Hematopoietic multipotent progenitor cell (in vitro differentiated cells): Measurements from ENCODE around the gene YLPM1. TPM values are rescaled to one million over a fixed set of nuclear protein-coding genes. Genes with fewer than 3 reads are reported as not detected.
A peak's percentile ranks its signal among the peaks of the same experiment; 100 is the strongest.

Experiments
- DNase-seq, 3 donors: peaks; one replicate each; pipeline ENCODE4 v3.0.0-alpha.2; 2011 to 2015; ENCODE audit warnings: low read depth in 2 of 3, low spot score in 2 of 3
- total RNA-seq: library from RNA; depleted of rRNA; stranded (reverse); fragments of >200 nt; gene quantifications from one replicate; pipeline ENCODE4 v1.2.3, GENCODE V29; 2012

YLPM1 gene
- total RNA-seq, 1 donor: 21.3 TPM

GRCh38 chr14:74836251-74836960, 73.3 kb downstream of the YLPM1 start:
- DNase-seq: peak in 1 of 3 donors; percentile 41

DNA sequence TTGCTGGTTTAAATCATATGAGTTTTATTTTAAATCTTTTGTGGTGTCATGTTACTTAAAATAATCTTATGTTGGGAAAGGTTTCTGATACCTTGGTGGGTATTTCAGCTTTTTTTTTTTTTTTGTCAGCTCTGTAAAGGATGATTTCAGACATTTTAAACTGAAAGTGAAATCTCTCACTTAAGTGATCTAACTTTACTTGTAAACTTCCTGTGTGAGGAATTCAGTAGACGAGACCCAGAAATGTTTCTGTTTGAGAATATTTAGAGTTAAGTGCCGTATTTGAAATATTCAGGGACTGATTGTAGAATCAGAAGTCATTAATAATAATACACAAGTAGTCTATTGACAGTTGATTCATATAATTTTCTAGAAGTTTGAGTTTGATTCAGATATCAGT, 75.0 kb downstream of the YLPM1 start:
- peak in 1 of 3 donors; percentile 36 for DNase-seq

GRCh38 chr14:74840603-74841030, 77.5 kb downstream of the YLPM1 start:
- no peak for DNase-seq

DNA sequence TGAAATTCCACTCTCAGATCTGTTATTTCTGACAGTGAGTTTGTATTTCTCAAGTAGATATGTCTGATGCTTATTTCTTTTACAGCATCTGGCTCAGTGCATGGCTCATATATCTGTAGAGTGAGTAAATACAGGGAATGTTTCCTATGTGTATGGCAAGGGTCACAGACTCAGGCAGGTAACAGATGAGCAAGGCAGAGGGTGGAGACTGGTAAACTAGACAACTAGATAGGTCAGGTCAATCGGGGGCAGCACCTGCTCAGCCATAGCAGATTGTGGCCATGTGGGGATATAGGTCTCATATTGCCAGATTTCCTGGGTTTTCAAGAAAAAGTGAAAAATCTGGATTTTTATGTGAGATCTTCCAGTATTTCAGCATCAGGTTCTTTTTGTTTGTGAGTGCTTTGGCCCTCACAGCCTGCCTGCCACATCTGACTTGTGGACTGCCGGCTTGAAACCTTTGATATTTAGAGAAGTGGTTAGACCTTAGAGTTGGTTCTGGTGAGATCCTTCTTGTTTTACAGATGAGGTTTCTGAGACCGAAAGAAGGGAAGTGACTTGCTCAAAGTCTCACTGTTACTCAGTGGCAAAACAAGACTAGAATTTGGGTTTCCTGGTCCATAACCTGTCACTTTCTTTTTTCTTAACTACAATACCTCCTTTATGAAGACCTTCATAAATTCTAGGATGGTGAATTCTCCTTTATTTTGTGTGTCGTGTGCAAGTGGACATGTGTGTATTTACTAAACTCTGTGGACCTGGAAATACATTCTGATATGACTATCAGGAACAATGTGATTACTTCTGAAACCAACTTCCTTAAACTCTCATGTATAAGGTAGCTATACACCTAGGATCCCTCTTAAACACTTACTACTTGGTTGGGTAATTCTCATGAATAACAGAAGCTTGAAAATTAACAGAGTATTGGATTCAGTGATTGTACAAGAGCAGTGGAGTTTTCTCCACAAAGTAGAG, 78.4 kb downstream of the YLPM1 start:
- DNase-seq: peak in 1 of 3 donors; percentile 53

DNA sequence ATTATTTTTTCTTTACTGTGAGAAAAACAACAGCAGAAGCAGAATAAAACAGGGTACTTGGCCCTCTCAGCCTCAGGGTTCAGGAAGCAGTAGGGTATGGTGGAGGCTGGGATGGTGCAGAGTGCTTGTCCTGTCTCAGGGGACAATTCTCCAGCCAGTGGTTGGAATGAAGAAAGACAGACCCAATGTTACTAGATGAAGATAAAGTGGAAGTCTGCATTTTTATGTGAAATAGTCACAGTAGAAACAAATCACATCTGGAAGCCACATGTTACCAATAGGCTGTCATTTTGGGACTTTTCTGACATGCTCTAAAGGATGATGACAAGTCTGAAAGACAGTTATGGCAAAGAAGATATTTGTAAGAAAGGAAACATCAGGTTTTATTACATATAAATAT, 80.5 kb downstream of the YLPM1 start:
- DNase-seq: no peak

- no peak for DNase-seq
Observed at GRCh38 chr14:74846168-74846567, 83.1 kb downstream of the YLPM1 start.

- no peak for DNase-seq
Observed at GRCh38 chr14:74846968-74847665, 84.0 kb downstream of the YLPM1 start.

- DNase-seq: no peak
Observed at GRCh38 chr14:74848768-74849167, 85.7 kb downstream of the YLPM1 start.

DNA sequence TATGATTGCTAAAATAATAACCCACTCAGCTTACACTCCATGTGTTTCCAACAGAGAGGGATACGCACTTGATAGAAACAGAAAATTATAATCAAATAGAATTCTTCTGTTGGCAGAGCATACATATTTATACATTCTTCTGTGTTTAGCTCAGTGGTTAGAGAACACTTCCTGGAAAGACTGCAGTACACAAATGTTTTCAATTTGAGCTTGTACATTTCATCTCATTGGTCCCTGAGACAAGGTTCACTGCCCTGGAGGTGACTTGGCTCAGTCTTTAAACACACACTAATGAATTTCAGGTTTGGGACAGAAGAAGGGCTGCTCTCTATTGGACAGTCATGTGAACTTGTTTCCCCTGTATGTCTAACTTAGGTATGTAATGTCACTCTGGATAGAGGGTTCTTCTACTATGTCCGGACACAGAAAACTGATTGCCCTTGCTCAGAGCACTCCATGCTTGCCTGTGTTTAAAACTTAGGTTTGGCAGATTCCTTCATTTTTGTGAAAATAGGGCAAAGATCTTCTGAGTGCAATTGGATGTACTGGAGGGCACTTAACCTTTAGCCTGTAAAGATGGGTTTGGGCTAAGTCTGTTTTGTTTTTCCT, 89.9 kb downstream of the YLPM1 start:
- no peak for DNase-seq

DNA sequence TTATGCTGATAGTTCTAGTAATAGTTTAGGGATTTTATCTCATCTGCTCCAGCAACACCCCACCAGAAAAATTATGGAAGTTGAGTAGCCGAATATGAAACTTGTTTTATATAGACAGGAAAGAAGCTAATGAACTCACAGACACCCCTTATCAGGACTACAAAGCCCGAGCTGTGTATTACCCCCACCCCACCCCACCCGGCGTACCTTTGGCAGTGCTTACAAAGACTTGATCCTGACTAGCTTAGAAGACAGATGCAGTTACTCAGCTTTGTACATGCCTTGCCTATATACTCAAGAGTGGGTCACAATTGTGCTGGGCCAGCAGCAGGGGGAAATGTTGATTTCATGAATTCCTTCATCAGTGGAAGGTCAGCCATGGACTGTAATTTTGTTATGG, 90.5 kb downstream of the YLPM1 start:
- no peak for DNase-seq

DNA sequence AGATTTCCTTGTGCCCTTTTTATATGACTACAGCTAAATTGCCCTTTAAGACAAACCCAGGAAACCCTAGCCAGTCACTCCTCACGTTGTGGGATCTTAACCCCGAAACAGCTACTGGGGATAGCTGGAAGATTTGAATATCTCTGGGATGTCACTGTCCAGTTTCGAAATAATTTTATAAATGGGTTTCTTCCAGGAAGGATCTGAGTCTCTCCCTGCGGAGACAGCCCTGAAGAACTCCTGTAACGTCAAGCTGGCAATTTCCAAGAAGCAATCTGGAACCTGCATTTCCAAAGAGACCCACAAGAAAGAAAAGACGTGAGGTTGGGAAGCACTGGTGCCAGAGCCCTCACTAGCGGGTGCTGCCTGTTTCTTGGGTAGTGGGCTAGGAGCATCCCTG, 91.9 kb downstream of the YLPM1 start:
- DNase-seq: no peak

GRCh38 chr14:74855945-74856344, 92.8 kb downstream of the YLPM1 start:
- no peak for DNase-seq

DNA sequence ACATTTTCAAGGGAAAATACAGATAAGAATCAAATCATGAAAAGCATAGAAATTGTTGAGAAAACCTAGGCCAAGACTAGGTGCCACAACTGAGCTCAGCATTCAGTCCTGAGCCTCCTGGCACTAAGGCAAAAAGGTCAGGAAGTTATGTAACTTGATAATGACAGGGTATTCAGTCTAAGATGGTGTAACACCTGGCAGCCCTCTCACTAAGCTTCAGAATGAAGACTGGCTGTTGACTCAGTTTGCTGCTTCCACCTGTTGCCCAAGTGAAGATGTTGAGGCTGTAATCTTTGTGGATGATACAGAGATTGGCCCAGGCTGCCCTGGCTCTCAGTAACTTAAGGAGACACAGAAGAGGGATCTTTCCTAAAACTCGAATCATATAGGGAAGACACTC, 93.2 kb downstream of the YLPM1 start:
- no peak for DNase-seq

- DNase-seq: no peak
Observed at GRCh38 chr14:74858022-74858421, 94.9 kb downstream of the YLPM1 start.

- DNase-seq: no peak
Observed at GRCh38 chr14:74859757-74860552, 96.8 kb downstream of the YLPM1 start.

DNA sequence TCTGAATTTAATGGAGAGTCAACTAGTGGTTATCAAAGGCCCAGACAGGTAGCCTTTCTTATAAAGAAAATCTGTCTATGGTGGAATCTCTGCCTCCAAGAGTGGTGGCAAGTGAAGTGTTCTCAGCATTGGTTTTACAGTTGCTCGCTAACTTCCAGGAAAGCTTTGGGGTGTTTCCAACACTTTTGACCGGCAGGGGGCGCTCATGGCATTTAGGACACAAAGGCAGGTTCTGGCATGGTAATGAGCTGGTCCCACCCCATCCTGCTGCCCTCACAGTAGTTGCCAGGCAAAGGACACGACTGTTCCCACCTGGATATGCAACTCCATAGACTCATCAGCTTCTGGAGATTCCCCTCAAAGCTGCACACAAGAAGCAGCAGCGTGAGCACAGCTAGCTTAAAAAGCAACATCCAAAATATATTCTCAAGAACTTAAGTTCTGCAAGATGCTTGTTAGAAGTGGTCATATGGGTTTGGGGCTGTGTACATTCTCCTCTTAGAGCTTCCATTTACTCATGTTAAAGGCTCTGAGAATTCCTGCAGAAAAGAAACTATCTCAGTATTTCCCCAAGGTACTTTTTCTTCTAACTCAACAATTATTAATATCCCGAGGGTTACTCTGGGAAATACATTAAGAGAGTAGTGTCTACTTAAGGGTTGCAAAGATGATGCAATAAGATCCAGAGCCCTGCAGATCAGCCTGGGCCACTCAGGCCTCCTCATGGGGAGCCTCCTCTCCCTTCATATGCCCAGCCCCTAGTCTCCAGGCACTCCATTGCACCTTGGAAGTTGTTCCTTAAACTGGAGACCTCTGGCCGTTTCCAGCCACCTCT, 98.0 kb downstream of the YLPM1 start:
- DNase-seq: peak; percentile 79 to 92 (median 79)

GRCh38 chr14:74861734-74862090, 98.6 kb downstream of the YLPM1 start:
- no peak for DNase-seq

DNA sequence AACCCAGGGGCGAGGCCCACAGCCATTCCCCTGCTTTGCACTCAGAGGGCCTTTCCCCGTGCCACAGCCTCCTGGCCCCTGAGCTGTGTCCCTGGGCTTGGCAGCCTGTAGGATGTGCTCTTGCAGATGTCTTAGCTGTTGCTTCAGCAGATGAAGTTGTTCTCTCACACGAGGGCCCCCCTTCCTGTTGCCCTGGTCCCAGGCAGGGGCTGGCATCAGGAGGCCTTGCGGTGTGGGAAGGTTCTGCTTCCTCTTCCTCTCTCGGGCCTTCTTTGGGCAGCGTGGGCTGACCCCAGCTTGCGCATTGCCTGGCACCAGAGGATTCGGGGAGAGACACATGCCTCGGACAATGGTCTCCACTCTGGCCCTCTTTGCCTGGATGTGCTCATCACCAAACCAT, 100.2 kb downstream of the YLPM1 start:
- DNase-seq: peak in 1 of 3 donors; percentile 50

- DNase-seq: peak in 1 of 3 donors; percentile 28
Observed at GRCh38 chr14:74864198-74864597, 101.1 kb downstream of the YLPM1 start.
